HG03135 (cell line): ENCODE data around the gene PRAMEF27.
"Not testable (repeated sequence)": the region's sequence is repeated elsewhere in the genome, so short reads cannot be mapped to it uniquely, and the experiment has no call there.

ENCODE experiments used
- ATAC-seq: cut with Tn5 transposase; IDR thresholded peaks from one replicate; pipeline ENCODE4 v1.9.1; 2021; ENCODE audit warnings: mild to moderate bottlenecking, moderate library complexity; ENCODE audit not compliant: unreplicated experiment

PRAMEF27 gene

DNA sequence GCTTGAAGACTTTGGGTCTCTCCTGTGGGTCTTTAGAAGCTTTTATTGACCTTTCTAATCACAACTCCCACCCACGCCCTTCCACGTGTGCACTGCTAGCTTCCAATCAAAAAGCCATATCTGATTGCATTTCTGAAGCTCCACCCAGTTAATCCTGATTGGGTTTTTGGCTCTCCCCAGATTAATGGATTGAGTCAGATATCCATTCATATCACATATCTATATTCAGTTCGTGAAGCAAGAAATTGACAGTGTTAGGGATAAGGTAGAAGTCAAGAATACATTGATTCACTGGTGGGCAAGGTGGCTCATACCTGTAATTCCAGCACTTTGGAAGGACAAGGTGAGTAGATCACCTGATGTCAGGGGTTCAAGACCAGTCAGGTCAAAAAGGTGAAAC lies at the start of gene PRAMEF27:
TSS of gene PRAMEF27 (minus strand) at position 101 of the 400 bp plus-strand sequence. CDS start 2,916 bp downstream, outside the sequence.
- not testable (repeated sequence) for ATAC-seq

GRCh38 chr1:13070474-13070873 lies 14.1 kb upstream of the PRAMEF27 start, which contains the start of gene PRAMEF25:
TSS of gene PRAMEF25 (plus strand) at chr1:13070774. CDS start at chr1:13073694, 2,920 bp downstream.
- ATAC-seq = not testable (repeated sequence)

- not testable (repeated sequence) for ATAC-seq
Observed at GRCh38 chr1:13019846-13020245, 36.5 kb downstream of the PRAMEF27 start.

DNA sequence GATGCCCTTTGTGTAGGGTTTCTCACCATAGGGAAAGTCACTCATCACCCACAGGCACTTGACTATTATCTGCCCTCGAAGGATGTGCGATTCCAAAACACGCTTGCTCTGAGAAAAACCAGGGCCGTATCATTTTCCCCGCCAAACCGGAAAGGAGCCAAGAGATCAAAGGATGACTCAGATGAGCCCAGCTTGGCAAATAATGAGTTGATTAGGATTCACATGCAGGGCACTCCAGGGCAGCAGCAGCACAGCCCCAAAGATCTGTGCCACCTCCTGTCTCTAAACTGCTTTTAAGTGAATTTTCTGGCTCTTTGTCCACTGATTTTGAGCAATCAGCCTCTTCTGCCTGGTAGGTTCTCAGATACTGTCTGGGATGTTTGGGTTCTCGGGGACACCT lies 44.4 kb downstream of the PRAMEF27 start:
- ATAC-seq = not testable (repeated sequence)

- not testable (repeated sequence) for ATAC-seq
Observed at GRCh38 chr1:13009348-13009747, 47.0 kb downstream of the PRAMEF27 start.

DNA sequence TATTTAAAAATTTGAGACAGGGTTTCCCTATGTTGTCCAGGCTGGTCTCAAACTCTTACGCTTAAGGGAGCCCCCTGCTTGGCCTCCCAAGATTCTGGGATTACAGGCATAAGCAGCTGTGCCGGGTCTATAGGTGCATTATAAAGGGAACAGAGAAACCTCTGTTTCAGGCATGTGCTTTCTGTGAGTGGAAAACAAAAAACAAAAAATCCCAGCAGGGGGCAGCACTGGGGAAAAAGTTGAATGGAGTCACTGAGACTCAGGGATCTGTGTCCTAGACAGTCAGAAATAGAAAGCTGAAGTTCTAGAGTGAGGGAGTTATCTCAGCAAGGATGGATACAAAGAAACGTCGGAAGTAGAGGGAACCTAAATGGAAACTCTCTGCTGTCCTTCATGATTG lies 50.6 kb downstream of the PRAMEF27 start:
- not testable (repeated sequence) for ATAC-seq
